GM18909 (cell line): ENCODE results near the gene AGTPBP1.

Experiments
- ATAC-seq: cut with Tn5 transposase; IDR thresholded peaks from one replicate; pipeline ENCODE4 v1.9.1; 2021; ENCODE audit warnings: mild to moderate bottlenecking; ENCODE audit not compliant: unreplicated experiment, poor library complexity

AGTPBP1 gene

GRCh38 chr9:85547599-85547998, 194.2 kb downstream of the AGTPBP1 start:
- no peak for ATAC-seq

- no peak for ATAC-seq
These were observed 198.6 kb downstream of the AGTPBP1 start for GRCh38 chr9:85543196-85543595.

GRCh38 chr9:85541876-85542275, 199.9 kb downstream of the AGTPBP1 start:
- ATAC-seq: no peak

GRCh38 chr9:85536514-85536913, 205.2 kb downstream of the AGTPBP1 start:
- no peak for ATAC-seq

GRCh38 chr9:85536076-85536475, 205.7 kb downstream of the AGTPBP1 start:
- ATAC-seq: no peak

GRCh38 chr9:85534340-85534739, 207.4 kb downstream of the AGTPBP1 start:
- ATAC-seq: no peak

- no peak for ATAC-seq
These were observed 208.2 kb downstream of the AGTPBP1 start for GRCh38 chr9:85533538-85533937.

- no peak for ATAC-seq
These were observed 211.0 kb downstream of the AGTPBP1 start for GRCh38 chr9:85530721-85531120.

GRCh38 chr9:85528607-85529006, 213.1 kb downstream of the AGTPBP1 start:
- no peak for ATAC-seq

- no peak for ATAC-seq
These were observed 213.6 kb downstream of the AGTPBP1 start for GRCh38 chr9:85528142-85528541.

- no peak for ATAC-seq
These were observed 214.3 kb downstream of the AGTPBP1 start for GRCh38 chr9:85527331-85528020.

- no peak for ATAC-seq
These were observed 217.2 kb downstream of the AGTPBP1 start for GRCh38 chr9:85524531-85524930.

GRCh38 chr9:85523202-85523601, 218.6 kb downstream of the AGTPBP1 start:
- ATAC-seq: no peak

GRCh38 chr9:85522459-85523092, 219.2 kb downstream of the AGTPBP1 start:
- no peak for ATAC-seq

- ATAC-seq: no peak
These were observed 220.2 kb downstream of the AGTPBP1 start for GRCh38 chr9:85521371-85522197.

GRCh38 chr9:85516976-85517637, 224.6 kb downstream of the AGTPBP1 start:
- ATAC-seq: no peak

- ATAC-seq: no peak
These were observed 225.3 kb downstream of the AGTPBP1 start for GRCh38 chr9:85516455-85516854.

GRCh38 chr9:85515021-85515420, 226.7 kb downstream of the AGTPBP1 start:
- ATAC-seq: no peak

GRCh38 chr9:85514256-85514655, 227.5 kb downstream of the AGTPBP1 start:
- no peak for ATAC-seq

- no peak for ATAC-seq
These were observed 230.0 kb downstream of the AGTPBP1 start for GRCh38 chr9:85511746-85512145.
